ENCODE results near the gene CCDC157. TPM values are rescaled to one million over a fixed set of nuclear protein-coding genes. Genes with fewer than 3 reads are reported as not detected.

The CCDC157 gene
- total and polyA plus RNA-seq, 8 donors: 1.1 to 8.2 (median 1.4) TPM

DNA sequence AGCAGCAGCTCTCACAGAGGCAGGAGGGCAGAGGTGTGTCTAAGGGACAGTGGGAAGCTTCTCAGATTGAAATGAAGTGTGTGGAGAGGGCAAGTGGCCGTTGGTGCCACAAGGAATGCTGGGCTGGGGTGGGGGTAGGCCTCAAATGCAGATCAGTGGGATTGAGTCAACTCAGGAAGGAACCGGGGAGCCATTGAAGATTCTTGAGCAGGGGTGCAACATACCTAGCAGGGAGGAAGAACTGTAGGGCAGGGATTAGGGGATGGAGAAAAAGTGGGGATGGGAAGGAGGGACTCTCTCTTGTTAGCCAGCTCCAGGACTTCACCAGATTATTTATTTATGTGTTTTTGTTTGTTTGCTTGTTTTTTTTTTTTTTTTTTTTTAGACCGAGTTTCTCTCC is 37.1 kb downstream of the CCDC157 start:
- ATAC-seq (no peak), FAIRE-seq (no peak), DNase-seq (no peak)
- 77 to 80% methylated on average over 3 of the region's 3 CpGs for WGBS, 2 donors
- no peak for TF ChIP-seq CTCF (IDR thresholded peaks at IDR 0.05)
- Histone ChIP-seq H3K36me3 (no peaks in the 10 kb centered on the region), H3K27ac (no peak overlapping the region), H3K27me3 (no peaks in the 10 kb centered on the region), H3K4me3 (no peak overlapping the region), H3K9me3 (no peaks in the 10 kb centered on the region), H3K4me1 (peaks cover 0 to 5% (median 0%) of the 10 kb centered on the region in 3 donors)
- intact Hi-C loops (cut with DNase I): no loop called here

- ATAC-seq: peak; percentile 79 to 93 (median 88)
- peak within 1 kb of the TSS in 2 of 4 donors; percentile 5 to 39 for H3K27ac ChIP-seq
- peaks cover 0 to 5% (median 0%) of the 10 kb centered on the region in 3 donors for H3K4me1 ChIP-seq
- intact Hi-C loops (cut with DNase I): no loop called here
- no peaks in the 10 kb centered on the region for H3K27me3 ChIP-seq
- no peak for TF ChIP-seq CTCF (IDR thresholded peaks at IDR 0.05)
- no peaks in the 10 kb centered on the region for H3K9me3 ChIP-seq
- 0 to 1% methylated on average over 49 to 56 of the region's 56 CpGs for WGBS, 2 donors
- no peak for FAIRE-seq
- H3K4me3 ChIP-seq: peak within 1 kb of the TSS; percentile 33 to 72 (median 64)
- DNase-seq: peak; percentile 51 to 88 (median 68)
- H3K36me3 ChIP-seq: no peaks in the 10 kb centered on the region
These were observed 40.3 kb downstream of the CCDC157 start, which contains the start of gene SEC14L2 for GRCh38 chr22:30396871-30397655. Gene SEC14L2 (plus strand): TSS chr22:30397018. CDS start chr22:30397117, 99 bp downstream.

GRCh38 chr22:30397656-30398635 is 41.1 kb downstream of the CCDC157 start:
- peak in 1 of 4 donors; percentile 4 for ATAC-seq
- peaks cover 0 to 5% (median 0%) of the 10 kb centered on the region in 3 donors for H3K4me1 ChIP-seq
- H3K9me3 ChIP-seq: no peaks in the 10 kb centered on the region
- WGBS, 2 donors: 24 to 26% methylated on average over 11 of the region's 11 CpGs
- intact Hi-C loops (cut with DNase I): no loop called here
- no peaks in the 10 kb centered on the region for H3K27me3 ChIP-seq
- no peak for DNase-seq
- TF ChIP-seq CTCF (IDR thresholded peaks at IDR 0.05): no peak
- FAIRE-seq: no peak
- H3K27ac ChIP-seq: no peak overlapping the region
- no peaks in the 10 kb centered on the region for H3K36me3 ChIP-seq
- H3K4me3 ChIP-seq: peak overlapping the region in 3 of 4 donors; percentile 33 to 72 (median 63)

DNA sequence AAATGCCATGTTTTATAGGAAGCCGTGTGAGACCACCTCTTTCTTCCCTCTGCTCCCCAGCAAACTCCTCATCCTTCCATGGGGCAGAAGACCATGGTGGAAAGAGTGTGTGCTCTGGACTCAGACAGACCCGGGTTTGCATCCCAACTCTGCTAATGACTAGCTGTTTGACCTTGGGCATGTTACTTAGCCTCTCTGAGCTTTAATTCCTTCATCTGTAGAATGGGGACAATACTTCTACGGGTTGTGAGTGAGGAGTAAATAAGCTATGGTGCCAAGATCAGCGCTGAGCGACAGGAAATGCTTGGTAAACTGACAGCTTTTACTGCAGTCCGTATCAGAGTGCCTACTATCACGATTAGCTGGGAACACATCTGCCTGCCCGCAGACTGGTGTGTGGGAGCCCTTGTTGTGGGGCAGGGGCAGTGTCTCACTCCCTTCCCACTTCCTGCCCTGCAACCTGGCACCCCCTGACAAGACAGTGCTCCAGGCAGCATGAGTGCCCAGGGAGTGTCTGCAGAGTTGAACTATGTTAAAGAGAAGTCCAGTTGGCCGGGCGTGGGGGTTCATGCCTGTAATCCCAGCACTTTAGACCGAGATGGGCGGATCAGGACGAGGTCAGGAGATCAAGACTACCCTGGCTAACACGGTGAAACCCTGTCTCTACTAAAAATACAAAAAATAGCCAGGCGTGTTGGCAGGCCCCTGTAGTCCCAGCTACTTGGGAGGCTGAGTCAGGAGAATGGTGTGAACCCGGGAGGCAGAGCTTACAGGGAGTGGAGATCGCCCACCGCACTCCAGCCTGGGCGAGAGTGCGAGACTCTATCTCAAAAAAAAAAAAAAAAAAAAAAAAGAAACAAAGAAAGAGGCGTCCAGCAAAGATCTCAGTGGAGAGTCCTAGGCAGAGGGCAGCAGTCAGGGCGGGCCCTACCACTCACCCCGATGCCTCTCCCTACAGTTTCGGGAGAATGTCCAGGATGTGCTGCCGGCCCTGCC is 42.2 kb downstream of the CCDC157 start:
- H3K27ac ChIP-seq: no peak overlapping the region
- H3K27me3 ChIP-seq: no peaks in the 10 kb centered on the region
- H3K4me1 ChIP-seq: peaks cover 0 to 5% (median 0%) of the 10 kb centered on the region in 3 donors
- DNase-seq (no peak), ATAC-seq (no peak), FAIRE-seq (no peak)
- TF ChIP-seq CTCF (IDR thresholded peaks at IDR 0.05): no peak
- WGBS, 2 donors: 59 to 66% methylated on average over 23 to 25 of the region's 25 CpGs
- no peaks in the 10 kb centered on the region for H3K36me3 ChIP-seq
- no peaks in the 10 kb centered on the region for H3K9me3 ChIP-seq
- H3K4me3 ChIP-seq: no peak overlapping the region
- intact Hi-C loops (cut with DNase I): no loop called here

All from pancreas (tissue), 10 donors.